Heart right ventricle (tissue), 16 donors: ENCODE data around the gene MON1B. TPM values are rescaled to one million over a fixed set of nuclear protein-coding genes. Genes with fewer than 3 reads are reported as not detected.
"Not testable (repeated sequence)": the region's sequence is repeated elsewhere in the genome, so short reads cannot be mapped to it uniquely, and the experiment has no call there.

Source experiments
- ATAC-seq, 8 donors: fragments of 200-7000 bp; cut with Tn5 transposase; one replicate each; pipeline ENCODE4 v1.9.1; 2020; ENCODE audit warnings: mild to moderate bottlenecking in 8 of 8, moderate library complexity in 8 of 8, moderate number of reproducible peaks in 1 of 8
- DNase-seq, 2 donors: peaks; one replicate each; pipeline ENCODE4 v3.0.0-alpha.2; 2020
- H3K27ac ChIP-seq, 10 donors: fragments of 200-600 bp; sonication (generic) in 2 of 10; one replicate each; pipeline versions ENCODE4 v1.5.0 to v1.8.0; 2020 to 2022; ENCODE audit warnings: mild to moderate bottlenecking in 3 of 10
- H3K27me3 ChIP-seq, 7 donors: fragments of 200-600 bp; one replicate each; pipeline ENCODE4 v1.8.0; 2021 to 2022; ENCODE audit warnings: mild to moderate bottlenecking in 2 of 7
- H3K36me3 ChIP-seq, 9 donors: fragments of 200-600 bp; sonication (generic) in 1 of 9; one replicate each; pipeline versions ENCODE4 v1.5.0 to v1.8.0; 2020 to 2022; ENCODE audit warnings: mild to moderate bottlenecking in 2 of 9
- H3K4me1 ChIP-seq, 9 donors: fragments of 200-600 bp; sonication (generic) in 1 of 9; one replicate each; pipeline versions ENCODE4 v1.5.0 to v1.8.0; 2020 to 2022; ENCODE audit warnings: mild to moderate bottlenecking in 4 of 9
- H3K4me3 ChIP-seq, 10 donors: fragments of 200-600 bp; sonication (generic) in 2 of 10; one replicate each; pipeline versions ENCODE4 v1.5.0 to v1.8.0; 2020 to 2022; ENCODE audit warnings: mild to moderate bottlenecking in 7 of 10, moderate library complexity in 2 of 10
- H3K9me3 ChIP-seq, 11 donors: fragments of 200-600 bp in 10 of 11; sonication (generic) in 2 of 11; one replicate each; pipeline versions ENCODE4 v1.5.0 to v1.8.0; 2013 to 2022; ENCODE audit warnings: mild to moderate bottlenecking in 2 of 11, control low read depth in 1 of 11, moderate library complexity in 1 of 11
- WGBS, 2 donors: extraction: QIAGEN DNeasy Blood & Tissue Kit; methylation state at CpG; one replicate each; pipeline ENCODE4 v1.1.7; 2013; ENCODE audit warnings: inconsistent platforms in 1 of 2; 5-methylcytosine and 5-hydroxymethylcytosine counted together
- intact Hi-C, 10 donors: fragments of 100-400 bp; cut with DNase I; formaldehyde crosslinking; loops; one replicate each; pipeline versions ENCODE4 v1.11.1 to v1.14.2; 2022
- polyA plus RNA-seq, 2 donors: library from polyadenylated mRNA; stranded (reverse); fragments of 200-250 nt; gene quantifications; one replicate each; pipeline ENCODE4 v1.2.3, GENCODE V29; 2013
- total RNA-seq, 10 donors: library from RNA; stranded (reverse); fragmentation: NEBNext Ultra II Directional in 3 of 10; extraction: Animal tissue kit (Norgen Biotek cat#: 25700) in 3 of 10; gene quantifications; one replicate each; pipeline versions ENCODE4 v1.2.1 to v1.2.4, GENCODE V29; 2021 to 2023
- TF ChIP-seq, protein P1 (sequence below), 9 donors: fragments of 200-600 bp; sonication (generic) in 2 of 9; IDR thresholded peaks; one replicate each; pipeline versions ENCODE4 v1.5.0 to v1.8.0; 2021 to 2022; ENCODE audit warnings: antibody characterized with exemption in 9 of 9, mild to moderate bottlenecking in 5 of 9, moderate library complexity in 1 of 9
- donor health status: Arrhythmogenic right ventricular cardiomyopathy.
- donor health status: ischemic (EF 13 %, LVEDD 7.1; RV severe dilation, severe dysfunction).
- donor health status: healthy with polysubstance abuse.
- donor health status: DM: no; HTN: yes; CAD: no.
- donor health status: DM: no; HTN: no; CAD: no.
- donor health status: ischemic (EF 25% LVEDD 6.9; RV normal size, moderate dysfunction).
- donor health status: ischemic (EF 25% LVEDD 5.7; RV mildly dilated, moderate dysfunction).
- donor health status: healthy.
- donor health status: DM: yes; HTN: yes; CAD: no.
- donor health status: Ischemic cardiomyopathy.
- donor health status: ischemic (EF 35%, LVEDD 5.7; RV mildly dilated, moderate dysfunction).
- donor health status: nonischemic (EF 11% LVEDD 7.7; RV severe dilation, severe dysfunction).
- donor health status: DM: yes; HTN: yes; CAD: no.
- donor health status: PGD.
- donor health status: ischemic (EF 29% LVEDD 5.4; RV normal size, mild dysfunction).
- donor health status: nonischemic (EF 23%, LVEDD 6.1; RV moderate dilation, normal function).

The MON1B gene
- total and polyA plus RNA-seq, 12 donors: 8.8 to 26.4 (median 16.4) TPM

DNA sequence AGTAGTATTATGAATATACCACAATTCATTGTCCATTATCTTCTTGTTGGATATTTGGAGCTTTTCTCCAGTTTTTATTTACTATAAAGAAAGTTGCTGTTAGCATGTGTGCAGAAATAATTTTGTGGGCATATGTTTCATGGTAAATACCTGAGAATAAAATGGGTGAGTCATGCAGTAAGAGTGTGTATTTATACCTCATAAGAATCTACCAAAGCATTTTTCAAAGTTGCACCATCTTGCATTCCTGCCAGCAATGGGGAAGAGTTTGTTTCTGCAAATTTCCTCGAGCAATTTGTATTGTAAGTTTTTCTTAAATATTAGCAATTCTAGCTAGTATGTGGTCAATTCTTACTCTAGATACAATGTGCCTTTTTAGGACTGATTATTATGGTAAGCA lies 7.9 kb upstream of the MON1B start:
- 68 to 74% methylated on average over 1 of the region's 1 CpG for WGBS, 2 donors
- intact Hi-C loops: no loop called here
- TF ChIP-seq, protein P1, sequence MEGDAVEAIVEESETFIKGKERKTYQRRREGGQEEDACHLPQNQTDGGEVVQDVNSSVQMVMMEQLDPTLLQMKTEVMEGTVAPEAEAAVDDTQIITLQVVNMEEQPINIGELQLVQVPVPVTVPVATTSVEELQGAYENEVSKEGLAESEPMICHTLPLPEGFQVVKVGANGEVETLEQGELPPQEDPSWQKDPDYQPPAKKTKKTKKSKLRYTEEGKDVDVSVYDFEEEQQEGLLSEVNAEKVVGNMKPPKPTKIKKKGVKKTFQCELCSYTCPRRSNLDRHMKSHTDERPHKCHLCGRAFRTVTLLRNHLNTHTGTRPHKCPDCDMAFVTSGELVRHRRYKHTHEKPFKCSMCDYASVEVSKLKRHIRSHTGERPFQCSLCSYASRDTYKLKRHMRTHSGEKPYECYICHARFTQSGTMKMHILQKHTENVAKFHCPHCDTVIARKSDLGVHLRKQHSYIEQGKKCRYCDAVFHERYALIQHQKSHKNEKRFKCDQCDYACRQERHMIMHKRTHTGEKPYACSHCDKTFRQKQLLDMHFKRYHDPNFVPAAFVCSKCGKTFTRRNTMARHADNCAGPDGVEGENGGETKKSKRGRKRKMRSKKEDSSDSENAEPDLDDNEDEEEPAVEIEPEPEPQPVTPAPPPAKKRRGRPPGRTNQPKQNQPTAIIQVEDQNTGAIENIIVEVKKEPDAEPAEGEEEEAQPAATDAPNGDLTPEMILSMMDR (IDR thresholded peaks at IDR 0.05): no peak
- no peaks in the 10 kb centered on the region for H3K9me3 ChIP-seq
- H3K27ac ChIP-seq: no peak overlapping the region
- DNase-seq (no peak), ATAC-seq (no peak)
- H3K4me3 ChIP-seq: no peak overlapping the region
- no peaks in the 10 kb centered on the region for H3K36me3 ChIP-seq
- peaks cover 0 to 18% (median 0%) of the 10 kb centered on the region in 7 donors for H3K27me3 ChIP-seq
- no peaks in the 10 kb centered on the region for H3K4me1 ChIP-seq

DNA sequence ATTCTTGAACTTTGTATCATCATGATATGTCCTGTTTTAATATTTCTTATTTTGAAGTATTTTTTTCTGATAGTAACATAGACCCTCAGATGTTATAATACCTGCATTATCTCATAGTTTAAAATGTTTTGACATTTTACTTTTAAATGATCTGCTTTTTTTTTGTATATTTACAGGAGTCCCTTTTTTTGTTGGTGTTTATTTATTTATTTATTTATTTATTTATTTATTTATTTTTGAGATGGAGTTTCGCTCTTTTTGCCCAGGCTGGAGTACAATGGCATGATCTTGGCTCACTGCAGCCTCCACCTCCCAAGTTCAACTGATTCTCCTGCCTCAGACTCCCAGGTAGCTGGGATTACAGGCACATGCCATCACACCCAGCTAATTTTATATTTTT lies 4.7 kb upstream of the MON1B start:
- H3K36me3 ChIP-seq, H3K27ac ChIP-seq, intact Hi-C loops, DNase-seq, H3K9me3 ChIP-seq, ATAC-seq, H3K4me3 ChIP-seq: not testable (repeated sequence)
- 91 to 100% methylated on average over 1 of the region's 1 CpG for WGBS, 2 donors
- Histone ChIP-seq H3K4me1 (peaks cover 0 to 10% (median 4%) of the 10 kb centered on the region in 9 donors), H3K27me3 (peaks cover 0 to 13% (median 0%) of the 10 kb centered on the region in 7 donors)

DNA sequence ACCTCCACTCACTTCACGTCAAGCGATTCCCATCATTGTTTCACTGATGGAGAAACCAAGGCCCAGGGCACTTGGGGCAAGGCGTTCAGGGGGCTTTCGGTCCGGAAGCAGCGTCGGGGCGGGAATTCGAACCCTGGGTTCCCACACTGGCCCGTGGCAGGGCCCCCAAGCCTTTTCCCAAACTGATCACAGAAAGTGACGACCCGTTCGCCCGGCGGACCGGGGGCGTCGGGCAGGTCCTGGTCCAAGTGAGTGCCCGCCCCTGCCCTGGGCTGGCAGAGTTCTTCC lies 856 bp upstream of the MON1B start:
- Histone ChIP-seq H3K27ac (peak overlapping the region; percentile 77 to 98 (median 93)), H3K36me3 (peaks cover 0 to 26% (median 11%) of the 10 kb centered on the region in 9 donors), H3K9me3 (no peaks in the 10 kb centered on the region), H3K4me3 (peak overlapping the region; percentile 53 to 91 (median 84)), H3K4me1 (peaks cover 6 to 25% (median 16%) of the 10 kb centered on the region in 9 donors), H3K27me3 (peaks cover 0 to 4% (median 0%) of the 10 kb centered on the region in 7 donors)
- intact Hi-C loops: loop anchor here in 1 of 10 donors (10.0 kb wide), 1 partner anchor 1535 kb away; no protein-coding TSS in a partner anchor
- WGBS, 2 donors: 0 to 1% methylated on average over 19 of the region's 19 CpGs
- TF ChIP-seq, protein P1 (IDR thresholded peaks at IDR 0.05): no peak
- ATAC-seq: no peak
- DNase-seq: no peak

DNA sequence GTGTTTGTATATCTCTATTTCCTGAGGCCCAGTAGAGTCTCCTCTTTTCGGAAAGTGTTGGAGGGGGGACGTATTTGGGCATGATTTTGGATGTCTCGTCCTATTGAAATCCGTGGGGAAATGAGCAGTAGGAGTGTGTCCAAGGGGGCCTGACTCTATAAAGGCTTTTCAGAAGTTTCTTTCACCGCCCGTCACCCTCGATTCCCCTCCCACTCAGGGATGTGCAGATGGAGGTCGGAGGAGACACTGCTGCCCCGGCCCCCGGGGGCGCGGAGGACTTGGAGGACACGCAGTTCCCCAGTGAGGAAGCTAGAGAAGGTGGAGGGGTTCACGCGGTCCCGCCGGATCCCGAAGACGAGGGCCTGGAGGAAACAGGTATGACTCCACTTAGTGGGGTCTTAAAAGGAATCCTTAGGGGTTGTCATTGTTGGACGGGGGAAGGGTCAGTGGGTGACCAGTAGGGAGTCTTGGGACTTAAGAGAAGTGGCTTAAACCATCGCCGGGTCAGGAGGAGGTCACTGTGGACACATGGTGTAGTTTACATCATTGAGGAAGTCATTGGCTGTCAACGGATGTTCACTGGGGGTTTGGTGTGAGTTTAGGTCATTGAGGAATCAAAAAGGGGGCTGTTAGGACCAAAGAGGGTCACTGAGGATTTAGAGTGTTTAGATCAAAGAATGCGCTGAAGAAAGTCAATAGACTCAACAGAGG lies 424 bp downstream of the MON1B start:
- H3K27me3 ChIP-seq: no peaks in the 10 kb centered on the region
- H3K4me1 ChIP-seq: peaks cover 6 to 25% (median 16%) of the 10 kb centered on the region in 9 donors
- H3K27ac ChIP-seq: peak overlapping the region; percentile 83 to 98 (median 93)
- H3K9me3 ChIP-seq: no peaks in the 10 kb centered on the region
- peak overlapping the region; percentile 77 to 91 (median 84) for H3K4me3 ChIP-seq
- TF ChIP-seq, protein P1 (IDR thresholded peaks at IDR 0.05): no peak
- ATAC-seq: peak in 3 of 8 donors; percentile 0 to 1 (median 0)
- 5% methylated on average over 24 of the region's 24 CpGs for WGBS, 2 donors
- intact Hi-C loops: loop anchor here in 1 of 10 donors (10.0 kb wide), 1 partner anchor 1537 kb away; no protein-coding TSS in a partner anchor
- peak; percentile 29 to 31 for DNase-seq
- H3K36me3 ChIP-seq: peaks cover 0 to 39% (median 16%) of the 10 kb centered on the region in 9 donors

DNA sequence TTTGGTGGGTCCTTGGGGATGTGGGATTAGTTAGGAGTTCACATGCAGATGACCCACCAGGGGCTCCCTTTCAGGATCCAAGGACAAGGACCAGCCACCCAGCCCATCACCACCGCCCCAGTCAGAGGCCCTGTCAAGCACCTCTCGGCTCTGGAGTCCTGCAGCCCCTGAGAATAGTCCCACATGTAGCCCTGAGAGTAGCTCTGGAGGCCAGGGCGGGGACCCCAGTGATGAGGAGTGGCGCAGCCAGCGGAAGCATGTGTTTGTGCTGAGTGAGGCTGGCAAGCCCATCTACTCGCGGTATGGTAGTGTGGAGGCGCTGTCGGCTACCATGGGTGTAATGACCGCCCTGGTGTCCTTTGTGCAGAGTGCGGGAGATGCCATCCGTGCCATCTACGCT lies 2.4 kb downstream of the MON1B start:
- H3K27me3 ChIP-seq: no peaks in the 10 kb centered on the region
- H3K27ac ChIP-seq: no peak overlapping the region
- TF ChIP-seq, protein P1 (IDR thresholded peaks at IDR 0.05): no peak
- DNase-seq: no peak
- peaks cover 0 to 59% (median 23%) of the 10 kb centered on the region in 9 donors for H3K36me3 ChIP-seq
- 97 to 99% methylated on average over 13 of the region's 13 CpGs for WGBS, 2 donors
- intact Hi-C loops: loop anchor here in 1 of 10 donors (10.0 kb wide), 1 partner anchor 1539 kb away; no protein-coding TSS in a partner anchor
- H3K4me3 ChIP-seq: no peak overlapping the region
- no peak for ATAC-seq
- peaks cover 6 to 25% (median 16%) of the 10 kb centered on the region in 9 donors for H3K4me1 ChIP-seq
- H3K9me3 ChIP-seq: no peaks in the 10 kb centered on the region
